NCI-H2107 (cell line): ENCODE measurements around the gene MTHFD1.
"Not testable (repeated sequence)": the region's sequence is repeated elsewhere in the genome, so short reads cannot be mapped to it uniquely, and the experiment has no call there.

Experiments used
- DNase-seq: peaks from one replicate; lab custom pipeline; 2025; lab: John Stamatoyannopoulos, UW

MTHFD1 gene

GRCh38 chr14:64387782-64388532 is at the start of gene MTHFD1:
Gene MTHFD1 (plus strand): TSS chr14:64388353. CDS start chr14:64388428, 75 bp downstream.
- DNase-seq = peak; percentile 100

- DNase-seq = peak; percentile 99
Observed at GRCh38 chr14:64338616-64339316, 49.4 kb upstream of the MTHFD1 start.

- no peak for DNase-seq
Observed at GRCh38 chr14:64340560-64341196, 47.5 kb upstream of the MTHFD1 start.

- DNase-seq = no peak
Observed at GRCh38 chr14:64347748-64348147, 40.4 kb upstream of the MTHFD1 start.

GRCh38 chr14:64349741-64350490 is 38.2 kb upstream of the MTHFD1 start:
- no peak for DNase-seq

GRCh38 chr14:64363265-64363846 is 24.8 kb upstream of the MTHFD1 start:
- no peak for DNase-seq

DNA sequence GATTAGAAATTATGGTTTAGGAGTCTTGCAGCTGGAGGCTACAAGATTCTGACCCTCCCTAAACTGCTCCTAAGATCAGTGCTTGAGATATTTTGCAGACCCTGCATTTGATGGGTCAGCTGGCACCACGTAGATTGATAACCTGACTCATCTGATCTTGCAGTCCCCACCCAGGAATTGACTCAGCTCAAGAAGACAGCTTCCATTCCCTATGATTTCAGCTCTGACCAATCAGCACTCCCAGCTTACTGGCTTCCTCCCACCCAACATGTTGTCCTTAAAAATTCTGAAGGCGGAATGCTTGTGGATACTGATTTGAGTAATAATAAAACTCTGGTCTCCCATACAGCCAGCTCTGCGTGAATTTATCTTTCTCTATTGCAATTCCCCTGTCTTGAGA is 23.2 kb upstream of the MTHFD1 start:
- DNase-seq = no peak

DNA sequence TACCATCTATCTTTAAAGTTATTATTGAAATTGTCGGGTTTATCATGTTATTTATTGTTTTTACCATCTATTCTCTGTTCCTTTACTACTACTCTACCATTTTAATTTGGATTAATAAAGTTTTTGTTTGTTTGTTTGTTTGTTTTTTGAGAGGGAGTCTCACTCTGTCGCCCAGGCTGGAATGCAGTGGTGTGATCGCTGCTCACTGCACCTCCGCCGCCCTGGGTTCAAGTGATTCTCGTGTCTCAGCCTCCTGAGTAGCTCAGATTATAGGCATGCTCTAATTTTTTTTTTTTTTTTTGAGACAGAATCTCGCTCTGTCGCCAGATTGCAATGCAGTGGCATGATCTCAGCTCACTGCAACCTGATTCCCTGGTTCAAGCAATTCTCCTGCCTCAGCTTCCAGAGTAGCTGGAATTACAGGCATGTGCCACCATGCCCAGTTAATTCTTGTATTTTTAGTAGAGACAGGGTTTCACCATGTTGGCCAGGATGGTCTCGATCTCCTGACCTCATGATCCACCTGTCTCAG is 22.7 kb upstream of the MTHFD1 start:
- not testable (repeated sequence) for DNase-seq

DNA sequence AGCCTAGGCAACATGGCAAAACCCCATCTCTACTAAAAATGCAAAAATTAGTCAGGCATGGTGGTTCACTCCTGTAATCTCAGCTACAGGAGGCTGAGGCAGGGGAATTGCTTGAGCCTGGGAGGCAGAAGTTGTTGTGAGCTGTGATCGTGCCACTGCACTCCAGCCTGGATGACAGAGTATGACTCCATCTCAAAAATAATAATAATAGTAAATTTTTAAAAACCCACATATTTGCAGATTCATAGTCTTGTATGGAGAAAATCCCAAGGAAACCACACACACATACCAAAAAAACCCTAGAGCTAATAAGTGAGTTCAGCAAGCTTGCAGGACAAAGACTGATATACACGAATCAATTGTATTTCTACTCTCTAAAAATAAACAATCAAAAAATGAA is 19.0 kb upstream of the MTHFD1 start:
- DNase-seq = no peak

- no peak for DNase-seq
Observed at GRCh38 chr14:64387232-64387781, 846 bp upstream of the MTHFD1 start.

DNA sequence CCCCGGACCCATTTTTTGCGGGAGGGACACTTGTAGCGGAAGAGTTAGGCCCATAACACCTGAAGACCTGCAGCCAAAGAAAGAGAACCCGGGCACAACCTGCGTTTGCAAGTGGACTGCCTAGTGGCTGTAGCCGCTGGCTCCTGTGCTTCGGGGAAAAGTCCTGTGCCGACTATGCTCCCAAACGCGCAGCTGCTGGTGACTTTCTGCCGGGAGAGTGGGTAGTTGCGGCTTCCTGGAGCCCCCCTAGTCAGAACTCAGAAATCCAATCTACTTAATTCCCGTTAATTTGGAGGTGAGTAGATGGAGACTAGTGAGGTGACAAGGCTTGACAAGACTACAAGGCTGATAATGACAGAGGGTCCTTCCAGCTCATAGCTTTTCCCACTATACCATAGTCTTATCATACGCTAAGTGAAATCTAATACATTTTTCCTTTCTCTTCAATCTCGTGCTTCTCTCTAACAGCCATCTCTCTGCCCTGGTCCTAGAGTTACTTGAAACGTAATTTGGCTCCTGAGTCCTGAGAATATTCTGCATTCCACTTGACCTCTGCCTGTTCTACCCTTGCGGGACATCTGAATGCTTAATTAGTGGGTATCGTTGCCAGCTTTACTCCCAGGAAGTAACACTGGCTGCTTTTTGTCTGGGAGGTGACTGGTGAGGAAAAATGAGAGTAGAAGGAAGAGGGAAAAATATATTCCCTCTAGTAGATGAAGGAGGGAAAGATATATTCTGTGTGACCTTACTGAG is 556 bp downstream of the MTHFD1 start:
- DNase-seq = no peak

DNA sequence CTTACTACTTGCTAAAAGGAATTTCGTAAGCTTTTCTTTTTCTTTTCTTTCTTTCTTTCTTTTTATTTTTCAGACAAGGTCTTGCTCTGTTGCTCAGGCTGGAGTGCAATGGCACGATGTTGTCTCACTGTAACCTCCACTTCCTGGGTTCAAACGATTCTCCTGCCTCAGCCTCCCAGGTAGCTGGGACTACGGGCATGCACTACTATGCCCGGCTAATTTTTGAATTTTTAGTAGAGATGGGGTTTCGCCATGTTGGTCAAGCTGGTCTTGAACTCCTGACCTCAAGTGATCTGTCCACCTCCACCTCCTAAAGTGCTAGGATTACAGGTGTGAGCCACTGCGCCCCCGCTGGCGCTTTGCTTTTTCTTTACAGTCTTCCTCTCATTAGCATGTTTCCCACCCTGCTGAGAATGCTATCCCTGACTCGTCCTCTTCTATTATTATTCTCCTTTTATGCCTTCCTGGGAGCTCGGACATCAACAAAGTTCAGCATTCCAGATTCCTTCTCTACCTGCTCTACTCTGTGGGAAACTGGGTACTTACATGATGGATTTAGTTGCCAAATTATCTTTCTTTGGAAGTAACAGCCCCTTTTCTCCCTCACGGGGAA is 3.1 kb downstream of the MTHFD1 start:
- no peak for DNase-seq

- no peak for DNase-seq
Observed at GRCh38 chr14:64391986-64392385, 3.8 kb downstream of the MTHFD1 start.

- DNase-seq = not testable (repeated sequence)
Observed at GRCh38 chr14:64393189-64393726, 5.1 kb downstream of the MTHFD1 start.

GRCh38 chr14:64394423-64394822 is 6.3 kb downstream of the MTHFD1 start:
- DNase-seq = no peak

DNA sequence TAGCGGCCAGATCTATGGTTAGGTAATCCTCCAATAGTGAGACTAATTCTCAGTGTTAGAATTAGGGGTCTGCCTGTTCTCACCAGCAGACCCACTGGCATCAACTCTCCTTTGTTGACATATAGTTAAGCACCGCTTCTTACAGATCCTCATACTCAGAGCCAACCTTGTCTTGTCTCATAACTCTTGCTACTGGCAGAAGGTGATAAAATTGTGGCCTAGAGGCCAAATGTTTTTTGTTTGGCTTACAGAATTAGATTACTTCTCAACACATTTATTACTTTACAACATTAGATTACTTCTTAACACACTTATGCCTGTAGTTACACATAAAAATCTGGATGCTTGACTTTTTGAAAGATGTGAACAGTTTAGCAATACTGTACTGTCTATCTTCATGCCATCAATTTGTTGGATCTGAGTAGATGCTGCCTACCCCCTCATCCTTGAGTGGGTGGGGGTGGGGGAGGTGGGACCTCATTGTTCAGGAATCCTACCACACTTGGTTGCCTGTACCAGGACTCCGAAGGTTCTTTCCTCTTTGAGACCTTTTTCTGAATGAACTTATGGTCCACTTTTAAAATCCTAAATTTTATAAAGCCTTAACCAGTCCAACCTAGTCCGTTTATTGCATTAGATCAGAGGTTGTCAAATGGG is 7.0 kb downstream of the MTHFD1 start:
- DNase-seq = no peak

DNA sequence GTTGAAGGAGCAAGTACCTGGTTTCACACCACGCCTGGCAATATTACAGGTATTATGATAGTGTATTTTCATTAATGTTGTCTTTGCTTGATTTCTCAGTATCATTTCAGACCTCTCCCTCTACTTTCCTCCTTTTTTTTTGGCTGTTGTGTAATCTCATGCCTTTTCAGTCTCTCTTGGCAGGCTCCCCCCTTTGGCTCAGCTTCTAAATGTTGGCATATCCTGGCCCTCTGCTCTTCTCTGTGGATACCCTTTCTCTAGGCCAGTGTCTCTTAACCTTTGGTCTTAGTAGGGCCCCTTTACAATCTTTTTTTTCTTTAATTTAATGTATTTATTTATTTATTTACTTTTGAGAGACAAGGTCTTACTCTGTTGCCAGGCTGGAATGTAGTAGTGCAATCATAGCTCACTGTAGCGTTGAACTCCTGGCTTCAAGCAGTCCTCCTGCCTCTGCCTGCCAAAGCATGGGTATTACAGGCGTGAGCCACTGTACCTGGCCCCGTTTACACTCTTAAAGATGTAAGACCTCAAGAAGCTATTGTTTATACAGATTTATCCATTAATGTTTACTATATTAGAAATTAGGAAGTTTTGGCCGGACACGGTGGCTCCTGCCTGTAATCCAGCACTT is 12.8 kb downstream of the MTHFD1 start:
- DNase-seq = no peak

DNA sequence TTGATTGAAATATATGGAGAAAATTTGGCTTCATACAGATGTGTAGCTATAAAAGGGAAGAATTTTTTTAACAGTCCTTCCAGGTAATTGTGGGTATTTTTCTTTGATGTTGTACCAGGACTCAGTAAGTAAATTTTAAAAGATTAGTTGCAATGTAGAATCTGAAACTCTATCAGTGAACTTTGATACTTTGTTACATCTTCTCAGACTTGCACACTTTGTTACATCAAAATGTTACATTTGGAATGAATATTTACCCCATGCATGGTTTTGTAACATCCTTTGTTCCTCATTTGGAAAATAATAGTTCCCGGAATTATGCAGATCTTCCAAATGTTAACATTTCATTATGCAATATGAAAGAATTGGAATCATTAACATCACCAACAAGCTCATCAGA is 13.8 kb downstream of the MTHFD1 start:
- DNase-seq = no peak

- no peak for DNase-seq
Observed at GRCh38 chr14:64405295-64405694, 17.1 kb downstream of the MTHFD1 start.
